K562 (cell line): ENCODE data around the gene GDF15. TPM values are rescaled to one million over a fixed set of nuclear protein-coding genes. Genes with fewer than 3 reads are reported as not detected.

Experiments used
- ETV5 ChIP-seq: sonication (generic); formaldehyde crosslinking; IDR thresholded peaks from 2 replicates; pipeline ENCODE4 v1.4.0; 2020; ENCODE audit warnings: low read depth, mild to moderate bottlenecking, missing genetic modification reagents
- FOXJ3 ChIP-seq: sonication (generic); formaldehyde crosslinking; IDR thresholded peaks from 2 replicates; pipeline ENCODE4 v1.4.0; 2020; ENCODE audit warnings: mild to moderate bottlenecking, missing genetic modification reagents
- GABPB1 ChIP-seq: sonication (generic); formaldehyde crosslinking; IDR thresholded peaks from 2 replicates; pipeline ENCODE4 v1.8.0; 2022; ENCODE audit warnings: mild to moderate bottlenecking, missing genetic modification reagents
- MTF1 ChIP-seq: fragments of 250-450 bp; sonication (Bioruptor Pico); IDR thresholded peaks from 2 replicates; pipeline ENCODE4 v1.9.0; 2021; ENCODE audit warnings: moderate library complexity, mild to moderate bottlenecking, inconsistent platforms, borderline replicate concordance
- TRIM24 ChIP-seq, 2 experiments: fragments of 450-650 bp; IDR thresholded peaks; 2 replicates each; pipeline ENCODE4 v1.6.1; 2016
- ZNF347 ChIP-seq: fragments of 450-650 bp; formaldehyde crosslinking; IDR thresholded peaks from 2 replicates; pipeline ENCODE4 v1.4.0; 2020; ENCODE audit warnings: low read depth, mild to moderate bottlenecking, moderate library complexity
- ZNF586 ChIP-seq: fragments of 450-650 bp; formaldehyde crosslinking; conservative IDR thresholded peaks from 2 replicates; pipeline ENCODE4 v1.4.0; 2020; ENCODE audit warnings: mild to moderate bottlenecking, moderate library complexity
- polyA plus RNA-seq, 8 experiments: library from polyadenylated mRNA; depleted of rRNA in 4 of 8; stranded (reverse) in 5 of 8; unstranded in 3 of 8; fragments of >200 nt; fragmentation: Nextera tagmentation in 2 of 8; fragmentation: Illumina TruSeq in 1 of 8; extraction: Ambion mirVana in 2 of 8; extraction: Trizol in 1 of 8; gene quantifications; 2 replicates each; pipeline versions ENCODE4 v1.2.1 to v1.2.3, GENCODE V29; 2011 to 2014; ENCODE audit warnings: inconsistent platforms in 1 of 8, missing spikeins in 1 of 8
- total RNA-seq, 7 experiments: library from RNA; depleted of rRNA in 6 of 7; stranded (reverse); fragments of >200 nt in 6 of 7; fragmentation: Illumina TruSeq in 2 of 7; extraction: Trizol in 2 of 7; gene quantifications; 2 replicates each; pipeline versions ENCODE4 v1.2.1 to v1.2.3, GENCODE V29; 2011 to 2021; ENCODE audit warnings: low replicate concordance in 1 of 7
- TF ChIP-seq, protein P1 (sequence below), 2 experiments: fragments of 450-650 bp; IDR thresholded peaks; 2 replicates each; pipeline ENCODE4 v1.6.1; 2018; ENCODE audit warnings: mild to moderate bottlenecking in 2 of 2, low read depth in 1 of 2; ENCODE audit not compliant: partially characterized antibody in 2 of 2
- TF ChIP-seq, protein P2 (sequence below): fragments of 250-450 bp; sonication (Bioruptor Pico); IDR thresholded peaks from 2 replicates; pipeline ENCODE4 v1.5.0; 2021
- TF ChIP-seq, protein P3 (sequence below): fragments of 450-650 bp; formaldehyde crosslinking; conservative IDR thresholded peaks from 2 replicates; pipeline ENCODE4 v1.4.0; 2022; ENCODE audit warnings: mild to moderate bottlenecking, missing genetic modification characterization
- TF ChIP-seq, protein P4 (sequence below), 2 experiments: fragments of 450-650 bp in 1 of 2; IDR thresholded peaks; 2 replicates each; pipeline ENCODE4 v1.6.1; 2011 to 2017; ENCODE audit warnings: low read depth in 2 of 2, antibody characterized with exemption in 1 of 2, borderline replicate concordance in 1 of 2, low read length in 1 of 2, mild to moderate bottlenecking in 1 of 2, mixed read lengths in 1 of 2; ENCODE audit not compliant: control insufficient read depth in 1 of 2

The GDF15 gene
- total and polyA plus RNA-seq, 9 of the 15 experiments (the other 6 are each of a cell fraction or from before 2014, with no cell fraction given), result 2.3 to 82.4 (median 12.5) TPM

DNA sequence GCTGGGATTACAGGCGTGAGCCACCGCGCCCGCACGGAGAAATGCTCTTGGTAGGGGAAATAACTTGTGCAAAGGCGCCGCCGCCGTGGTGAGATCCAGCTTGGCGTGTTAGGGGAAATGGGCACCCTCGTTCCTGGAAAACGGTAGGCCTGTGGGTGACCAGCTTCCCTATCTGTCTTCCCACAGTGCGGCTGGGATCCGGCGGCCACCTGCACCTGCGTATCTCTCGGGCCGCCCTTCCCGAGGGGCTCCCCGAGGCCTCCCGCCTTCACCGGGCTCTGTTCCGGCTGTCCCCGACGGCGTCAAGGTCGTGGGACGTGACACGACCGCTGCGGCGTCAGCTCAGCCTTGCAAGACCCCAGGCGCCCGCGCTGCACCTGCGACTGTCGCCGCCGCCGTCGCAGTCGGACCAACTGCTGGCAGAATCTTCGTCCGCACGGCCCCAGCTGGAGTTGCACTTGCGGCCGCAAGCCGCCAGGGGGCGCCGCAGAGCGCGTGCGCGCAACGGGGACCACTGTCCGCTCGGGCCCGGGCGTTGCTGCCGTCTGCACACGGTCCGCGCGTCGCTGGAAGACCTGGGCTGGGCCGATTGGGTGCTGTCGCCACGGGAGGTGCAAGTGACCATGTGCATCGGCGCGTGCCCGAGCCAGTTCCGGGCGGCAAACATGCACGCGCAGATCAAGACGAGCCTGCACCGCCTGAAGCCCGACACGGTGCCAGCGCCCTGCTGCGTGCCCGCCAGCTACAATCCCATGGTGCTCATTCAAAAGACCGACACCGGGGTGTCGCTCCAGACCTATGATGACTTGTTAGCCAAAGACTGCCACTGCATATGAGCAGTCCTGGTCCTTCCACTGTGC, 2.4 kb downstream of the GDF15 start (continued):
- TF ChIP-seq, protein P1, sequence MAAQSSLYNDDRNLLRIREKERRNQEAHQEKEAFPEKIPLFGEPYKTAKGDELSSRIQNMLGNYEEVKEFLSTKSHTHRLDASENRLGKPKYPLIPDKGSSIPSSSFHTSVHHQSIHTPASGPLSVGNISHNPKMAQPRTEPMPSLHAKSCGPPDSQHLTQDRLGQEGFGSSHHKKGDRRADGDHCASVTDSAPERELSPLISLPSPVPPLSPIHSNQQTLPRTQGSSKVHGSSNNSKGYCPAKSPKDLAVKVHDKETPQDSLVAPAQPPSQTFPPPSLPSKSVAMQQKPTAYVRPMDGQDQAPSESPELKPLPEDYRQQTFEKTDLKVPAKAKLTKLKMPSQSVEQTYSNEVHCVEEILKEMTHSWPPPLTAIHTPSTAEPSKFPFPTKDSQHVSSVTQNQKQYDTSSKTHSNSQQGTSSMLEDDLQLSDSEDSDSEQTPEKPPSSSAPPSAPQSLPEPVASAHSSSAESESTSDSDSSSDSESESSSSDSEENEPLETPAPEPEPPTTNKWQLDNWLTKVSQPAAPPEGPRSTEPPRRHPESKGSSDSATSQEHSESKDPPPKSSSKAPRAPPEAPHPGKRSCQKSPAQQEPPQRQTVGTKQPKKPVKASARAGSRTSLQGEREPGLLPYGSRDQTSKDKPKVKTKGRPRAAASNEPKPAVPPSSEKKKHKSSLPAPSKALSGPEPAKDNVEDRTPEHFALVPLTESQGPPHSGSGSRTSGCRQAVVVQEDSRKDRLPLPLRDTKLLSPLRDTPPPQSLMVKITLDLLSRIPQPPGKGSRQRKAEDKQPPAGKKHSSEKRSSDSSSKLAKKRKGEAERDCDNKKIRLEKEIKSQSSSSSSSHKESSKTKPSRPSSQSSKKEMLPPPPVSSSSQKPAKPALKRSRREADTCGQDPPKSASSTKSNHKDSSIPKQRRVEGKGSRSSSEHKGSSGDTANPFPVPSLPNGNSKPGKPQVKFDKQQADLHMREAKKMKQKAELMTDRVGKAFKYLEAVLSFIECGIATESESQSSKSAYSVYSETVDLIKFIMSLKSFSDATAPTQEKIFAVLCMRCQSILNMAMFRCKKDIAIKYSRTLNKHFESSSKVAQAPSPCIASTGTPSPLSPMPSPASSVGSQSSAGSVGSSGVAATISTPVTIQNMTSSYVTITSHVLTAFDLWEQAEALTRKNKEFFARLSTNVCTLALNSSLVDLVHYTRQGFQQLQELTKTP (IDR thresholded peaks at IDR 0.05; ENCODE audit: low read depth in 1 of 2, partially characterized antibody in 2 of 2), result peak in 1 of 2 experiments; percentile 61
- TF ChIP-seq TRIM24 (IDR thresholded peaks at IDR 0.05) (peak in 1 of 2 experiments; percentile 18; a peak in 1 of 4 replicates), MTF1 (peak; percentile 88; the same call in 1 of the 2 replicates), ZNF586 (CRISPR knock-in tag) (no peak), FOXJ3 (CRISPR knock-in tag) (no peak), GABPB1 (CRISPR knock-in tag) (peak; percentile 89), ZNF347 (CRISPR knock-in tag) (no peak), ETV5 (peak; percentile 80)
- TF ChIP-seq, protein P2, sequence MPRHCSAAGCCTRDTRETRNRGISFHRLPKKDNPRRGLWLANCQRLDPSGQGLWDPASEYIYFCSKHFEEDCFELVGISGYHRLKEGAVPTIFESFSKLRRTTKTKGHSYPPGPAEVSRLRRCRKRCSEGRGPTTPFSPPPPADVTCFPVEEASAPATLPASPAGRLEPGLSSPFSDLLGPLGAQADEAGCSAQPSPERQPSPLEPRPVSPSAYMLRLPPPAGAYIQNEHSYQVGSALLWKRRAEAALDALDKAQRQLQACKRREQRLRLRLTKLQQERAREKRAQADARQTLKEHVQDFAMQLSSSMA, result peak; percentile 20; the same call in 1 of the 2 replicates
- TF ChIP-seq, protein P3, sequence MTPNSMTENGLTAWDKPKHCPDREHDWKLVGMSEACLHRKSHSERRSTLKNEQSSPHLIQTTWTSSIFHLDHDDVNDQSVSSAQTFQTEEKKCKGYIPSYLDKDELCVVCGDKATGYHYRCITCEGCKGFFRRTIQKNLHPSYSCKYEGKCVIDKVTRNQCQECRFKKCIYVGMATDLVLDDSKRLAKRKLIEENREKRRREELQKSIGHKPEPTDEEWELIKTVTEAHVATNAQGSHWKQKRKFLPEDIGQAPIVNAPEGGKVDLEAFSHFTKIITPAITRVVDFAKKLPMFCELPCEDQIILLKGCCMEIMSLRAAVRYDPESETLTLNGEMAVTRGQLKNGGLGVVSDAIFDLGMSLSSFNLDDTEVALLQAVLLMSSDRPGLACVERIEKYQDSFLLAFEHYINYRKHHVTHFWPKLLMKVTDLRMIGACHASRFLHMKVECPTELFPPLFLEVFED, result no peak
- TF ChIP-seq, protein P4, sequence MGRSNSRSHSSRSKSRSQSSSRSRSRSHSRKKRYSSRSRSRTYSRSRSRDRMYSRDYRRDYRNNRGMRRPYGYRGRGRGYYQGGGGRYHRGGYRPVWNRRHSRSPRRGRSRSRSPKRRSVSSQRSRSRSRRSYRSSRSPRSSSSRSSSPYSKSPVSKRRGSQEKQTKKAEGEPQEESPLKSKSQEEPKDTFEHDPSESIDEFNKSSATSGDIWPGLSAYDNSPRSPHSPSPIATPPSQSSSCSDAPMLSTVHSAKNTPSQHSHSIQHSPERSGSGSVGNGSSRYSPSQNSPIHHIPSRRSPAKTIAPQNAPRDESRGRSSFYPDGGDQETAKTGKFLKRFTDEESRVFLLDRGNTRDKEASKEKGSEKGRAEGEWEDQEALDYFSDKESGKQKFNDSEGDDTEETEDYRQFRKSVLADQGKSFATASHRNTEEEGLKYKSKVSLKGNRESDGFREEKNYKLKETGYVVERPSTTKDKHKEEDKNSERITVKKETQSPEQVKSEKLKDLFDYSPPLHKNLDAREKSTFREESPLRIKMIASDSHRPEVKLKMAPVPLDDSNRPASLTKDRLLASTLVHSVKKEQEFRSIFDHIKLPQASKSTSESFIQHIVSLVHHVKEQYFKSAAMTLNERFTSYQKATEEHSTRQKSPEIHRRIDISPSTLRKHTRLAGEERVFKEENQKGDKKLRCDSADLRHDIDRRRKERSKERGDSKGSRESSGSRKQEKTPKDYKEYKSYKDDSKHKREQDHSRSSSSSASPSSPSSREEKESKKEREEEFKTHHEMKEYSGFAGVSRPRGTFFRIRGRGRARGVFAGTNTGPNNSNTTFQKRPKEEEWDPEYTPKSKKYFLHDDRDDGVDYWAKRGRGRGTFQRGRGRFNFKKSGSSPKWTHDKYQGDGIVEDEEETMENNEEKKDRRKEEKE (IDR thresholded peaks at IDR 0.05; ENCODE audit: borderline replicate concordance in 1 of 2, control insufficient read depth in 1 of 2, low read depth in 2 of 2, low read length in 1 of 2), result 0 out of 4 replicates have a peak, but pooled peaks of 1 of the 2 experiments have one; percentile 21
